DMS153 treated with DMSO at 0.1 percent for 48 hours (cell line): Measurements from ENCODE around the gene ZDHHC6.
"Not testable (repeated sequence)": the region's sequence is repeated elsewhere in the genome, so short reads cannot be mapped to it uniquely, and the experiment has no call there.

Source experiments
- DNase-seq: peaks from one replicate; lab custom pipeline; 2025; ENCODE audit not compliant: unreplicated experiment; lab: John Stamatoyannopoulos, UW

ZDHHC6 gene

DNA sequence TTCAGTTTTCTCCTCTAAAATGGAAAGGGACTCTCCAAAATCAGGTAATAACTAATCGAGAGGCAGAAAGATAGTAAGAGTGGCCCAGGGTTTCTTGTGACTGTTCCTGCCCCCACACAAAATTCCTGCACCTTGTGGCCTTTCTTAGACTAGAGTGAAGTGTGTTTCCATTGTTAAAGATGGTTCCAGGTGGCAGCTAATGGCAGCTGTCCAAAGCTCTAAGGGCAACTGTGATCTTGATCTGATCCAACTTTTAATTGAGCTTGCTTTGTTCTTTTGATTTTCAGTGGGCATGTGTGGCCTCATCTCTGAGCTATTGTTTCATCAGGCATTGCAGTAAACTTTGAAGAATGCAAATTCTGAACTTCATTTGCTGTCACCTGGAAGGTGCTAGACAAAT, 53.4 kb downstream of the ZDHHC6 start:
- no peak for DNase-seq

- DNase-seq = no peak
Observed at GRCh38 chr10:112390125-112390703, 56.5 kb downstream of the ZDHHC6 start.

DNA sequence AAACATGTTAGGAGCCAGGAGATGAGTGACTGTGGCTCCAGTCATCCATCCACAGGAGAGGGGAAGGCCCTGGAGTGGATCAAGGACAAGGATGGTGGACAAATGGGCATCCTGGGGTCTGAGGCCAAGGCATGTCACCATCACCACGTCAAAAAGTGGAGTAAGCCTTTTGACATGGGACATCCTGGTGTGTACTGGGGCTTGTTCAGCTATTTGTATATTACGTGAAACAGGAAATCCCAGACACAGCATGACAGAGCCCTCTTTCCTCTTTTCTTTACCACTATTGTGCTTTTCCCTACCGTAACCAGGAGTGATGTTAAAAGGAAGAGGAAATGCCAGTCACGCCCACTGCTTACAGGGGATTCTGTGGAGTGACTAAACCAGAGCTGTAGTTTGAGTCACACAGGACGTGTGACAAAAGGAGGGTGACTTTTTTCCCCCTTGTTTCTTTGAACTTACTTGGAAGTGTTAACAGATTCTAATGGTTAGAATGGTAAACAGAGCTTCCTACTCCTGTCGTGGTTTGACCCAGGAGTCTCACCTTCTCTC, 57.4 kb downstream of the ZDHHC6 start:
- DNase-seq = no peak

GRCh38 chr10:112388548-112388947, 58.2 kb downstream of the ZDHHC6 start:
- DNase-seq = no peak

GRCh38 chr10:112388056-112388455, 58.7 kb downstream of the ZDHHC6 start:
- DNase-seq = not testable (repeated sequence)

GRCh38 chr10:112385201-112385600, 61.5 kb downstream of the ZDHHC6 start:
- DNase-seq = no peak

- DNase-seq = no peak
Observed at GRCh38 chr10:112384141-112384540, 62.6 kb downstream of the ZDHHC6 start.

- no peak for DNase-seq
Observed at GRCh38 chr10:112383325-112383724, 63.4 kb downstream of the ZDHHC6 start.

- DNase-seq = no peak
Observed at GRCh38 chr10:112382515-112383235, 64.0 kb downstream of the ZDHHC6 start.
